HL-60/S4 treated with retinoic acid at 250 ng/mL for 4 days and 3 days (cell line): ENCODE data around the gene TMBIM6.

Source experiments
- in situ Hi-C: fragments of 300-500 bp; cut with MboI; formaldehyde crosslinking; loops from 2 replicates; pipeline ENCODE4 v1.7.0; 2022; ENCODE audit warnings: low sequenced_read_pairs

TMBIM6 gene

DNA sequence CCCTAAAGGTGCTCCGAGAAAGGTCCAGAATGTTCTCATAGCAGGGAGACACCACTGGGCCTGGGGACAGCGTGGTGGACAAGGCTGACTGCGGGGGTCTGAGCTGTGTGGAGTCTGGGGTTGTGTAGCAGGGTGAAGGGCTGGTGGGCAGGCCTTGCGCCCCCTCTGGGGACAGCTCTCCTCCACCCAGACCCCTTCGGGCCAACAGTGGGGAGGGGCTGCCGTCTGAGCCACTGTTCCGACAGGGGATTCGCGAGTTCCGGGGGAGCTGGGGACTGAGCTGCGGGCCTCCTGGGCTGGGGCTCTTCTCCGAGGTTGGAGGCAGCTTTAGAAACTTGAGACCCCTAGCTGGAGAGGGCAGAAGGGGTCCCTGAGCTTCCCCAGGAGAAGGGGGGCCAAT is 54.8 kb downstream of the TMBIM6 start:
- in situ Hi-C loops = no loop called here

DNA sequence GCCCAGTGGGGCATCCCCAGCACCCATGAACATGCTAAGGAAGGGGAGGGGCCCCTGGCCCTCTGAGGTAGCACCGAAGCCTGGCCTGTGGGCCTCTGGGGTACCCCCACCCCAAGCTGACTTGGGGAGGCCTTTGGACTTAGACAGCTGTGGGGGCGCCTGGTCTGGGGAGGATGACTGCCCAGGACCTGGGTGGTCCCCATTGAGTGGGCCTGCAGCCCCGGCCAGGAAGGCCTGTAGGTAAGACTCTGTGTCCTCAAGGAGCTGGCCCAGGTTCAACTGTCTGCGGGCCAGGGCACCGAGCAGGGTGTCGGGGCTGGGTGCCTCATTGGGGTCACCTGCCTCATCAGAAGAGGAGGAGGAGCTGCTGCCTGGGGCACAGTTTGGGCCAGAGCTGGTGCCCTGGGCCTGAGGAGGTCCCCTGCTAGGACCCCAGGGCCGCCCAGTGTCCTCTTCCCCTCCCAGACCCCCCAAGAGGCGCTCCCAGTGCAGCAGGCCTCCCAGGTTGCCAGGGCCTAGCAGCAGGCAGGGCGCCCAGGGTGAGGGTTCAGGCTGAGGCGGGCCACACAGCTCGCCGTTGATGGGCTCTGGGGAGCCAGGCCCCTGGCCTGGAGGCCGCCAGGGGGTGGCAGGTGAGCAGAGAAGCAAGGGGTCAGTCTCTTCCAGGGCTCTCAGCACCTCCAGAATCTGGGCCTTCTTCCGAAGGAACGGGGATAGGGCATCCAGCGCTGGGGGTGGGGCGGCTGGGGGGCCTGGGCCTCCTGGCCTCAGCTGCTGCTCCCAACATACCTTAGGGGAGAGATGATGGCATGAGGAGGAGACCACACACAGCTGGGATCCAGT is 55.5 kb downstream of the TMBIM6 start:
- in situ Hi-C loops = no loop called here

DNA sequence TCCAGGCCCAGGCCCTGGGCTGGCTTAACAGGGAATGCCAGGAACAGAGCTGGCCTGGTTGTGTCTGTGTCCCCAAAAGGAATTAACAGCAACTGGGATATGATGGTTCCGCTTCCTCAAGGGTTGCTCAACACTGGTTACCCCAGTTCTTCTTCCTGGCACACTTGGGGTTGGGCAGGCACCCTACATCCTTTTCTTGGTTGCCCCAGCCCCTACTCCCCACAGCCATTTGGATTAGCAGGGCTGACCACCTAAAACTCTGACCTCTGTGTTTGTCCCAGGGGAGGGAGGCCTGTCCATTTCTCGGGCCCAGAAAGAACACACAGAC is 56.1 kb downstream of the TMBIM6 start:
- in situ Hi-C loops = no loop called here

DNA sequence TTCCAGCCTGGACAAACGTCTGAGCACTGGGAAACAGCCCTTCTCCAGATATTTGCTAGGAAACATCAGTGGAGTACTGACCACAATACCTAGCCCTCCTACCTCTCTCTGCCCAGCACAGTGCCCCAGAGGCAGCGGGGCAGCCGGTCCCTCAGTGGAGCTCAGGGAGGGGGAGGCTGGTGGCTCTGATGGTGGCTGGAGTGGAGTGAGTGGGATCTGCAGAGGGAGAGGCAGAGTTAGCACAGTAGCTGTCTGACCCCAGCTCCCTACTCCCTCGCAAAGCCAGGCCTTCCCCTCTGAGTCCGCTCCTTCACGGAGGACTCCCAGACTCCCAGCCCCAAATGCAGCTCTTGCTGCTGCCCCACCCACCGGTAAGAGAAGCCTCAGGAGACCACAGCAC is 56.9 kb downstream of the TMBIM6 start:
- in situ Hi-C loops = no loop called here

DNA sequence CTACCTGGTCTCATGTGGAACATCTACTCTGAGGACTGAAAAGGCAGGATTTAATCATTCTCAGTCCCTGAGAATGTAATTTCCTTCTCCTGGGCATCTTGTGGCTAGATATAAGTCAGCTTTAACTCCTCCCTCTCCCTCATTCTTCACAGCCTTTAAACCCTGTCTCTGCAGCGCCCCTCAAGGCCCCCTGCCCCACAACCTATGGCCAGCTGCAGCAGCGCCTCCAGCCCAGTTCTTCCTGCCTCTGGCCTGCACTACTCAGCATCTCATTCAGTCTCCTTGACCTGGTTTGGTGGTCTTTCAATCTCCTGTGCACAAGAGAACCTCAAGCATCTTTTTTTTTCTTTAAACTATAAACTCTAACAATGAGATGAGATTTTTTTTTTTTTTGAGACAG is 57.6 kb downstream of the TMBIM6 start:
- in situ Hi-C loops = no loop called here

GRCh38 chr12:49800421-49801140 is 59.2 kb downstream of the TMBIM6 start:
- in situ Hi-C loops = no loop called here

GRCh38 chr12:49801141-49802063 is 60.0 kb downstream of the TMBIM6 start:
- in situ Hi-C loops = no loop called here

DNA sequence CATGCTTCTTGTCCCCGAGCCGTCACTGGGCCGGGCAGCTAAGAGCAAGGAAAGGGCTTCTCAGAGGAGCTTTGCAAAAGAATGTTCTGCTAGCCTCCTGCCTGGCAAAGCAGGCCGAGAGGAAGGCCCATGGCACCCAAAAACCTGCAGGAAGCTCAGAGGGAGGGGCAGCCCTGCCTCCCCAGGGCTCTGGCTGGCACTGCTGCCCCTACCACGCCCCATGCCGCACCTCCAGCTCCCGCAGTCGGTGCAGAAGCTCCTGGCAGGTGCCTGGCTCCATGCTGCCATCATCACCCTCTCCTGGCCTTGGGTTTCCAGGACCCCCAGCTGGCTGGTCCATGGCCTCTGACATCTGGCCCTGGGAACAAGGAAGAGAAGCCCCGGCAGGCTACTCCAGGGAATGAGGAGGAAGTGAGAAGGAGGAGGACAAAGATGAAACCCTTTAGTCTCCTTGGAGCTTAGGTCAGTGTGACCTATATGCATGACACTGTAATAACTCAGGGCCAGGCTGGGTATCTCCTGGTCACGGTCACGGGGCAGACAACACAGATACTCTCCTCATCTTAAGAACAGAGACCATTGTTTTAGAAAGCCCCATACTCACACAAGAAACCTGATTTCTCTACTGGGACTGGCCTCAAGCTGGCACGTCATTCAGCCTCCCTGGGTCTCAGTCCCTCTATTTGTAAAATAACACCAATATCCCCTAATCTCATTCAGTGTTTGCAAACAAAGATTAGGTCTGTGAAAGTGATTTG is 62.5 kb downstream of the TMBIM6 start:
- in situ Hi-C loops = no loop called here

DNA sequence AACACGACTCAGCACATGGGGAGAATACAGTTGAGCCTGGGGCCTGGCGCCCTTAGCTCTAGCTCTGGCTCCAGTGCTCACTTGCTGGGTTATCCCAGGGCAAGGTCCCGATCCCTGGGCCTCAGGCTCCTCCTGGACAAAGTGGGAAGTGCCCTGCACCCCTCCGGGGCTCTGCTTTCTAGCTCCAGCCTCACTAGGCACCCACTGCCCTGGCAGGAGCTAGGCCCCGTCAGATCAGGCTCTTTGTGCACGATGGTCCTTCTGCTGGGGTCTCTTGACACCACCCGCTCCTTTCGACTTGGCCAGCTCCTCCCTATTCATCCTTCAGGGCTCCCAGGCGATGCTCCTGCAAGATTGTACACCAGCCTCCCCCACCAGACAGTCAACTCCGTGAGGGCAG is 63.5 kb downstream of the TMBIM6 start:
- in situ Hi-C loops = no loop called here

DNA sequence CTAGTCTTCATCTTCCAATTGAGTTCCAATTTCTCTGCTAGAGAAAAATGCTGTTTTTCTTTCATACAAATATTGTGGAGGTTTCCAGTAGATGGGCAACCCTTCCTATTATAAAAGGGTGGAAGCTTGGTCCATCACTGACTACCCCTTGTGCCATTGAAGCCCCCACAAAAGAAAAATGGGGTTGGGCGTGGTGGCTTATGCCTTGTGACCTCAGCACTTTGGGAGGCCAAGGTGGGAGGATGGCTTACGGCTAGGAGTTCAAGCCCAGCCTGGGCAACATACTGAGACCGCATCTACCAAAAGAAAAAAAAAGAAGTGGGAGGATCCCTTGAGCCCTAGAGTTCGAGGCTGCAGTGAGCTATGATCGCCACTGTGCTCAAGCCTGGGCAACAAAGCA is 64.1 kb downstream of the TMBIM6 start:
- in situ Hi-C loops = no loop called here

DNA sequence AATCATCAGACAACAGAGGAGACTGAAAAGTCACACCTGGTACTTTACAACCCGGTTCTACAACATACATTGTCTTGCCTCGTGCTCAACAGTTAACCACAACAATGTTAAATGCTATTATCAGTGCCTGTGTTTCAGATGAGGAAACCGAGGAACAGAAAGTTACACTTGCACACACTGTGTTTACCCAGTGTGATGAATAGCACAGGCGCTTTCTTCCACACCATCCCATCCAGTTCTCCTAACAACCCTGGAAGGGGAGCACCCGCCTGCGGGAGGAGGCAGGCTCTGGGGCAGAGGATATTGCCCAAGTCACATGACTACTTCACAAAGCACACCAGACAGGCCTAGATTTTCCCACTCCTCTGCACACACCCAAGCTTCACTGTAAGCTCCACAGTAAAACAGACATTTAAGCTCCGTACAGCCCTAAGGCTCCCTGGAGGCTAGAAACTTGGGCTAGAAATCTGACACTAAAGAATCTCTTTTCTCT is 65.0 kb downstream of the TMBIM6 start:
- in situ Hi-C loops = no loop called here

DNA sequence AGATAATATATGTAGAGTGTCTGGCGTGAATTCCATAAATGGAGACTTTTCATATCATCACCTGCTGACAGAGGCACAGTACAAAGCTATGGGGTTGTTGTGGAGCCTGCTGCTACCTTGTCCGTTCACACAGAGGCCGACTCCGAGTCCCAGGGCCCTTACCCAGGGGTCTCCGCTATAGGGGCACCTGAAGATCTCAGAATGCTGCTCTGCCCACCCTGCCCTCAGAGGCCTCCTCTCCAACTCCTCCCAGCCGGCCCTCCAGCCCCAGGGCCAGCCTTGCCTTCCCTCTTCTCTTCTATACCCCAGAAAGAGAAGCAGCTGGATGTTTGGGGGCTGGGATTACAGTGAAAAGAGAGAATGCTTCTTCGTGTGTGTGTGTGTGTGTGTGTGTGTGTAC is 65.5 kb downstream of the TMBIM6 start:
- in situ Hi-C loops = no loop called here

DNA sequence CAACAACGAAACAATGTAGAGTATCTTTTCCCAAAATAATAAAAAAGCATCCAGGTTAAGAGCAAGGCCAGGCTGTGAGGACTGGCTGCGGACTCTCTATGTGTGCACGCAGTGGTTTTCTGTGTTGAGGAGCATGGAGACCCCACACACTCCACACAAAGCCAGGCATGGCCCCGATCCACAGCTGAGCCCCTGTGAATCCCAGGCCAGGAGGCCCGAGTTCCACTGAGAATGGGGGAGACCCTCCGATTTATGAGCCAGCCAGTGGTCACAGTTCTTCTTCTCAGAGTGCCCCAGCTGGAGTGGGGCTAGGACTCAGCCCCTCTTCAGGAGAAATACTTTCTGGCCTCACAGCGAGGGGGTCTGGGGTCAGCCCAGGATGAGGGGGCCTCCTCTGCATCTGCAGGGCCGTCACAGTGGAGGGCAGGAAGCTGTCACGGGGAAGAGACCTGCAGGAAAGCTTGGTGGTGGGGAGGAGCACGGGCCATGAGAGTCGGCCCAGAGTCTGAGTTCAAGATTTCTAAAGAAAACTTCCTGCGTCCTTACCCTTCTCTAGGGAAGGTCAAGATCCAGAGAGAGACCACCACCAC is 66.7 kb downstream of the TMBIM6 start:
- in situ Hi-C loops = no loop called here

DNA sequence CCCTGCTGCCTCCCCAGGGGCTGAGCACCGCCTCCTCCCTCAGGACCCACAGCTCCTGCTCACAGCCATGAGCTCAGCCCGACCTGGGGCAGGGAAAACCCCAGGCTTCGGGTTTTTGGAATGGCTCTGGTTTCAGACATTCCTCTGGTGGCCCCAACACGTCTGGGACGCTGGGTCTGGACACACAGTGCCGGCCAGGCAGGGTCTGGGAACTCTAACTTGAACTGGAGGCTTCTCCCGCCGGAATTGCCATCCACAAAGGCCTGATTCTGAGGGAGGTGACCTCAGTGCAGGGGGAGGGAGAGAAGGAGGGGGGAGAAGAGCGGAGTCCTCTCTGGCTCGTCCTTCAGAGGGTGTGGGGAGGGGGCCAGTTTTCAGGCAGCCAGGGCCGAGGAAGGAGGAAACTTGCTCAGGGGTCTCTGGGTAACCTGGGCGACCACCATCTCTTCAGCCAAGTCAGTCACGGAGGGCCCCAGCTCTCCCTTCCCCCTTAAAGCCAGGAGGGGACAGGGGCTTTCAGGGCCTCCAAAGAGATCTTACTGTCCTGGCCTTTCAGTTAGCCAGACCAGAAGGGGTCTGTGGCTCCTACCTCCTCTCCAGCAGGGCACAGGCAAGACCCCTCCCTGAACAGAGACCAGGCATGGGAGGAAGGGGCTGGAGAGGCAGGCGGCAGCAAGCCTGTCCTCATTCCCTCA is 67.5 kb downstream of the TMBIM6 start:
- in situ Hi-C loops = no loop called here

DNA sequence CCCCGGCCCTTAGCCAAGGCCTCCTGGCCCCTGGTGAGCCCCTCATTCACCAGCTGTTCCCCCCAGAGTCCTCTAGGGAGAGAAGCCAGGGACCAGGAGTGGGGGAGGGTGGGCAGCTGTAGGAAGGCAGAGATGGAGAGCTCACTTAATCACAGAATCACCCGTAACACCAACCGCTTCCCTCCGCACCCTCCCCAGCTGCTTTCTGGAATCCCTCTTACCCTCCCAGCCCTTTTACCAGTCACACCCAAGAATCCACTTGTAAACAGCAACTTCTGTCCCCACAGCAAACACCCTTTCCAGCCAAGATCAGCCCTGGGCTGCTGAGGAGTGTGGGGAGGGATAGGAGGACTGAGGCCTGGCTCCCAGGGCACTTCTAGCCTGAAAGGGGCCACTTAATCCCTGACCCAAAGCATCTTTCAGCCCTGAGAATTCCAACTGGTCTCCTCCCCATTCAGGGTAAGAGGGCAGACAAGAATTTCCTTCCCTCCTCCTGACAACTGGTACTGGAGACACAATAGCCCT is 68.1 kb downstream of the TMBIM6 start:
- in situ Hi-C loops = no loop called here

DNA sequence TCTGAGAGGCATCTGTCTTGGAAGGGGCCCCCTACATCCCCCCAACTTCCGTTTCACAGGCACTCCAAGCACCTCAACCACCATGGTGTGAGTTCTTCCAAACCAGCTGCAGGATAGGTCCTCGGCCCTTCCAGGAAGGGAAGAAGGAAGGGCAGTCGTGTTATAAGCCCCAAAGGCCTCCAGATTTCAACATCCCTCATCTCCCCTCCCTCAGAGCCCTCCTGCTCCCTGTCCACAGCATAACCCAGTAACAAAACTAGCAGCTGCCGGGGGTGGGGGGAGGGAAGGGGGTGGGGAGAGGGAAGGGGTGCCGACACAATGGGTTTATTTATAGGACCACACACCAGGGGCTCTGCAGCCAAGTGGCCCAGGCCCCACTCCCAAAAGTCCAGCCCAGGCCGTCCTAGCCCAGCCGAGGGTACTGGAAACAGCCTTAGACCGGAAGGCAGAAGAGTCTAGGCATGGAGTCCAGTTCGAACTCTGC is 68.6 kb downstream of the TMBIM6 start:
- in situ Hi-C loops = no loop called here

GRCh38 chr12:49811136-49811535 is 69.8 kb downstream of the TMBIM6 start:
- in situ Hi-C loops = no loop called here

- in situ Hi-C loops = no loop called here
Observed at GRCh38 chr12:49811961-49812401, 70.6 kb downstream of the TMBIM6 start.

- in situ Hi-C loops = no loop called here
Observed at GRCh38 chr12:49813131-49813530, 71.8 kb downstream of the TMBIM6 start.
